ENCODE results near the gene ERCC6L. TPM values are rescaled to one million over a fixed set of nuclear protein-coding genes. Genes with fewer than 3 reads are reported as not detected.

Gene ERCC6L
- total RNA-seq, 1 experiment from 2014 or later, result 14.6 TPM

DNA sequence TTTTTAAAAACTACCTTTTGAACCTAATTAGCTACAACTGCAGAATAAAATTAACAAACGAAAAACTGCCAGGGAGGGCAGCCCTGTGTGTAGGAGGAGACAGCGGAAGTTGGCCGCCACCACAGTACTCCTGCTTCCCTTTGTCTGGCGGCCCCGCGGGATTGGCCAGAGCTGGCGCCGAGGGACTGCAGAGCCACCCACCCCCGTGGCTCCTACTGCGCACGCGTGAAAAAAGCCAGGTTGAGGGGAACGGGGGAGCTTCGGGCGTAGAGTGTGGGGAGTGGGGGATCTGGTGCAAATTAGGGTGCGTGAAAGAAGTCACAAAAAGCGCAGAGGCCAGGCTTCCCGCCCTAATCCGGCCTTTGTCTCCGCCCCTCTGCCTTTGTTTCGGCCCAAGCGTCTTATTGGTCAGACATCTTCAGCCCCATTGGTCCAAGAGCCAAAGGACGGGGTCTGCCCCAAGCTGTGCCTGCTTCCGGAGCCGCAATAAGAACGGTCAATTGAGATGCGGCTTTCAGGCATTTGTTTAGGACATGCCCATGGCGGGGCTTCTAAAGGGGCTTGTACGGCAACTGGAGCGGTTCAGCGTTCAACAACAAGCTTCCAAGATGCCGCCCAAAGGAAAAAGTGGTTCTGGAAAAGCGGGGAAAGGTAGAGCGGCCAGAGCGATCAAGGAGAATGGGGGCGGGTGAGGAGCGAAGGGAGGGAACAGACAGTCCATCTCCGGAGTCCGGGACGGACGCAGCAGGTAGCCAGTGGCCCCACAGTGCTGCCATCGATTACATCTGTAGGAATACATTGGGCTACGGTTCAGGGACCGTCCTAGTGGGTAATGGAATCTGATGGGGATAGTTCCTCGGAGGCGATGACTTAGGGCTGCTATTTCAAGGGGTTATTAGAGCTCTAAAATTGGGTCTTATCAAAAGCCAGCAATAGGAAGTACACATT is 57.4 kb downstream of the ERCC6L start, which contains the start of gene PIN4:
TSS of gene PIN4 (plus strand) at position 580 of the 948 bp plus-strand sequence. CDS start at position 609, 29 bp downstream.
- ChIA-PET POLR2A (ENCODE audit: unreplicated experiment) (interaction anchor here (0.6 kb wide), 2 partner anchors 20 to 57 kb away, joined by 3 read pairs; no protein-coding TSS in a partner anchor), CTCF (interaction anchor here (0.7 kb wide), 1 partner anchor 359 kb away, joined by 3 read pairs; no protein-coding TSS in a partner anchor)
- H3K27ac ChIP-seq (ENCODE audit: low read length), result peak within 1 kb of the TSS; percentile 74
- peak within 1 kb of the TSS; percentile 86 for H3K9ac ChIP-seq (ENCODE audit: low read length)
- peak within 1 kb of the TSS; percentile 90 for H3K4me2 ChIP-seq (ENCODE audit: low read length)
- peaks cover 12% of the 10 kb centered on the region for H3K4me1 ChIP-seq (ENCODE audit: insufficient read depth, low read length)
- H4K20me1 ChIP-seq (ENCODE audit: low read length), result no peaks in the 10 kb centered on the region
- no TSS peak for BruUV-seq (replicated peaks)
- DNase-seq (peak; percentile 97), ATAC-seq (peak; percentile 96)
- peak within 1 kb of the TSS; percentile 92 for H2AFZ ChIP-seq (ENCODE audit: low read length)
- no peaks in the 10 kb centered on the region for H3K36me3 ChIP-seq (ENCODE audit: low read depth, low read length)
- no peaks in the 10 kb centered on the region for H3K27me3 ChIP-seq (ENCODE audit: low read length)
- no peaks in the 10 kb centered on the region for H3K9me2 ChIP-seq (replicated peaks; ENCODE audit: low read length)
- no peaks in the 10 kb centered on the region for H3K9me3 ChIP-seq (ENCODE audit: low read length)
- H3K79me2 ChIP-seq (ENCODE audit: low read length), result peaks cover 22% of the 10 kb centered on the region
- TF ChIP-seq EZH2phosphoT487 (IDR thresholded peaks at IDR 0.05; ENCODE audit: borderline replicate concordance, low read length) (no peak), EZH2 (IDR thresholded peaks at IDR 0.05; ENCODE audit: low read length, unreplicated experiment) (no peak)
- TF ChIP-seq, protein P1, sequence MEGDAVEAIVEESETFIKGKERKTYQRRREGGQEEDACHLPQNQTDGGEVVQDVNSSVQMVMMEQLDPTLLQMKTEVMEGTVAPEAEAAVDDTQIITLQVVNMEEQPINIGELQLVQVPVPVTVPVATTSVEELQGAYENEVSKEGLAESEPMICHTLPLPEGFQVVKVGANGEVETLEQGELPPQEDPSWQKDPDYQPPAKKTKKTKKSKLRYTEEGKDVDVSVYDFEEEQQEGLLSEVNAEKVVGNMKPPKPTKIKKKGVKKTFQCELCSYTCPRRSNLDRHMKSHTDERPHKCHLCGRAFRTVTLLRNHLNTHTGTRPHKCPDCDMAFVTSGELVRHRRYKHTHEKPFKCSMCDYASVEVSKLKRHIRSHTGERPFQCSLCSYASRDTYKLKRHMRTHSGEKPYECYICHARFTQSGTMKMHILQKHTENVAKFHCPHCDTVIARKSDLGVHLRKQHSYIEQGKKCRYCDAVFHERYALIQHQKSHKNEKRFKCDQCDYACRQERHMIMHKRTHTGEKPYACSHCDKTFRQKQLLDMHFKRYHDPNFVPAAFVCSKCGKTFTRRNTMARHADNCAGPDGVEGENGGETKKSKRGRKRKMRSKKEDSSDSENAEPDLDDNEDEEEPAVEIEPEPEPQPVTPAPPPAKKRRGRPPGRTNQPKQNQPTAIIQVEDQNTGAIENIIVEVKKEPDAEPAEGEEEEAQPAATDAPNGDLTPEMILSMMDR (conservative IDR thresholded peaks at IDR 0.05; ENCODE audit: low read depth, low read length), result no peak
- no peaks in the 10 kb centered on the region for H3F3A ChIP-seq (ENCODE audit: low read length, unreplicated experiment)
- intact Hi-C loops (cut with micrococcal nuclease), result loop anchor here (5.0 to 10.0 kb wide), 3 partner anchors 53 to 441 kb away; partner anchors contain the start of gene ERCC6L
- peak within 1 kb of the TSS; percentile 78 for H3K4me3 ChIP-seq (ENCODE audit: low read length)

DNA sequence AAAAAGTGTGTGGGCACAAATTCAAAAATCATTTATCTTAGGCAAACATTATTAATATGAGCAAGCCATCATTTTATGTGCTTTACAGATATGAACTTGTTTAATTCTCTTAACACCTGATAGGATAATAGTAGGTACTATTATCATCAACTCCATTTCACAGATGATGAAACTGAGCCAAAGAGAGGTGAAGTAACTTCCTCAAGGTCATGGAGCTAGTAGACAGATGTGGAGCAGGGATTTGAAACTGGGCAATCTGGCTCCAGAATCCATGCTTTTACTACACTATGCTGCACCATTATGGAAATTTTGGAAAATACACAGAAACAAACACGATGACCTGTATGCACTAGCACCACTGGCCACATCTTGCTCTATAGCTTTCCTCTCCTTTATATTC is 58.3 kb downstream of the ERCC6L start:
- Histone ChIP-seq H3K4me1 (ENCODE audit: insufficient read depth, low read length) (peaks cover 12% of the 10 kb centered on the region), H3K36me3 (ENCODE audit: low read depth, low read length) (no peaks in the 10 kb centered on the region), H3K9me3 (ENCODE audit: low read length) (no peaks in the 10 kb centered on the region), H3K9ac (ENCODE audit: low read length) (peak overlapping the region; percentile 86), H3F3A (ENCODE audit: low read length, unreplicated experiment) (no peaks in the 10 kb centered on the region), H4K20me1 (ENCODE audit: low read length) (no peaks in the 10 kb centered on the region), H3K27me3 (ENCODE audit: low read length) (no peaks in the 10 kb centered on the region), H3K4me3 (ENCODE audit: low read length) (peak overlapping the region; percentile 78), H3K4me2 (ENCODE audit: low read length) (peak overlapping the region; percentile 90), H3K79me2 (ENCODE audit: low read length) (peaks cover 22% of the 10 kb centered on the region), H3K9me2 (replicated peaks; ENCODE audit: low read length) (no peaks in the 10 kb centered on the region), H2AFZ (ENCODE audit: low read length) (peak overlapping the region; percentile 92), H3K27ac (ENCODE audit: low read length) (peak overlapping the region; percentile 74; the same call in 1 of the 2 replicates)
- CTCF ChIA-PET, result interaction anchor here (0.7 kb wide), 1 partner anchor 360 kb away, joined by 3 read pairs; no protein-coding TSS in a partner anchor
- DNase-seq (no peak), ATAC-seq (no peak)
- intact Hi-C loops (cut with micrococcal nuclease), result loop anchor here (5.0 to 10.0 kb wide), 3 partner anchors 53 to 442 kb away; partner anchors contain the start of gene ERCC6L
- no TSS peak for BruUV-seq (replicated peaks)
- POLR2A ChIA-PET (ENCODE audit: unreplicated experiment), result no interaction called here
- TF ChIP-seq EZH2 (IDR thresholded peaks at IDR 0.05; ENCODE audit: low read length, unreplicated experiment) (no peak), EZH2phosphoT487 (IDR thresholded peaks at IDR 0.05; ENCODE audit: borderline replicate concordance, low read length) (no peak)
- TF ChIP-seq, protein P1 (conservative IDR thresholded peaks at IDR 0.05; ENCODE audit: low read depth, low read length), result no peak

Data from PC-3 (cell line).